Glutamatergic neuron (in vitro differentiated cells): ENCODE data around the gene RAB3D. TPM values are rescaled to one million over a fixed set of nuclear protein-coding genes. Genes with fewer than 3 reads are reported as not detected.

Source experiments
- DNase-seq: peaks from one replicate; pipeline ENCODE4 v3.0.0; 2022
- H3K27ac Mint-ChIP-seq: one replicate; pipeline ENCODE4 v1.8.0; 2020; ENCODE audit warnings: mild to moderate bottlenecking, mixed read lengths, inconsistent platforms; ENCODE audit not compliant: unreplicated experiment
- H3K27me3 Mint-ChIP-seq: one replicate; pipeline ENCODE4 v1.8.0; 2020; ENCODE audit warnings: mild to moderate bottlenecking, moderate library complexity, mixed read lengths, inconsistent platforms; ENCODE audit not compliant: unreplicated experiment
- H3K36me3 Mint-ChIP-seq: one replicate; pipeline ENCODE4 v1.8.0; 2020; ENCODE audit warnings: mild to moderate bottlenecking, mixed read lengths, inconsistent platforms; ENCODE audit not compliant: unreplicated experiment
- H3K4me1 Mint-ChIP-seq: one replicate; pipeline ENCODE4 v1.8.0; 2020; ENCODE audit warnings: mild to moderate bottlenecking, low read depth, mixed read lengths, inconsistent platforms; ENCODE audit not compliant: unreplicated experiment
- H3K4me3 Mint-ChIP-seq: one replicate; pipeline ENCODE4 v1.8.0; 2020; ENCODE audit warnings: mild to moderate bottlenecking, mixed read lengths, inconsistent platforms; ENCODE audit not compliant: unreplicated experiment
- H3K9me3 Mint-ChIP-seq: one replicate; pipeline ENCODE4 v1.8.0; 2020; ENCODE audit warnings: mild to moderate bottlenecking, moderate library complexity, mixed read lengths, inconsistent platforms; ENCODE audit not compliant: unreplicated experiment
- total RNA-seq: library from RNA; stranded (reverse); fragmentation: NEBNext Ultra II Directional; extraction: Animal tissue kit (Norgen Biotek cat#: 25700); gene quantifications from one replicate; pipeline ENCODE4 v1.2.1, GENCODE V29; 2021; ENCODE audit not compliant: unreplicated experiment
- TF ChIP-seq, protein P1 (sequence below): fragments of 200-600 bp; sonication (generic); IDR thresholded peaks from one replicate; pipeline ENCODE4 v1.5.0; 2021; ENCODE audit not compliant: partially characterized antibody, unreplicated experiment

The RAB3D gene
- total RNA-seq, 1 donor from 2014 or later: 130 TPM

- H3K27me3 Mint-ChIP-seq: peaks cover 4% of the 10 kb centered on the region
- H3K36me3 Mint-ChIP-seq: peaks cover under 1% of the 10 kb centered on the region
Observed at GRCh38 chr19:11295180-11295579, 44.3 kb downstream of the RAB3D start.

GRCh38 chr19:11293433-11294389 lies 45.7 kb downstream of the RAB3D start:
- Mint-ChIP-seq H3K4me3 (peak overlapping the region; percentile 68), H3K4me1 (peaks cover 4% of the 10 kb centered on the region)

More at GRCh38 chr19:11295180-11295579, 44.3 kb downstream of the RAB3D start:
- Mint-ChIP-seq H3K4me1 (peaks cover 4% of the 10 kb centered on the region), H3K4me3 (no peak overlapping the region), H3K27ac (no peak overlapping the region), H3K9me3 (peaks cover 3% of the 10 kb centered on the region)
- TF ChIP-seq, protein P1, sequence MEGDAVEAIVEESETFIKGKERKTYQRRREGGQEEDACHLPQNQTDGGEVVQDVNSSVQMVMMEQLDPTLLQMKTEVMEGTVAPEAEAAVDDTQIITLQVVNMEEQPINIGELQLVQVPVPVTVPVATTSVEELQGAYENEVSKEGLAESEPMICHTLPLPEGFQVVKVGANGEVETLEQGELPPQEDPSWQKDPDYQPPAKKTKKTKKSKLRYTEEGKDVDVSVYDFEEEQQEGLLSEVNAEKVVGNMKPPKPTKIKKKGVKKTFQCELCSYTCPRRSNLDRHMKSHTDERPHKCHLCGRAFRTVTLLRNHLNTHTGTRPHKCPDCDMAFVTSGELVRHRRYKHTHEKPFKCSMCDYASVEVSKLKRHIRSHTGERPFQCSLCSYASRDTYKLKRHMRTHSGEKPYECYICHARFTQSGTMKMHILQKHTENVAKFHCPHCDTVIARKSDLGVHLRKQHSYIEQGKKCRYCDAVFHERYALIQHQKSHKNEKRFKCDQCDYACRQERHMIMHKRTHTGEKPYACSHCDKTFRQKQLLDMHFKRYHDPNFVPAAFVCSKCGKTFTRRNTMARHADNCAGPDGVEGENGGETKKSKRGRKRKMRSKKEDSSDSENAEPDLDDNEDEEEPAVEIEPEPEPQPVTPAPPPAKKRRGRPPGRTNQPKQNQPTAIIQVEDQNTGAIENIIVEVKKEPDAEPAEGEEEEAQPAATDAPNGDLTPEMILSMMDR: no peak
- DNase-seq: no peak

DNA sequence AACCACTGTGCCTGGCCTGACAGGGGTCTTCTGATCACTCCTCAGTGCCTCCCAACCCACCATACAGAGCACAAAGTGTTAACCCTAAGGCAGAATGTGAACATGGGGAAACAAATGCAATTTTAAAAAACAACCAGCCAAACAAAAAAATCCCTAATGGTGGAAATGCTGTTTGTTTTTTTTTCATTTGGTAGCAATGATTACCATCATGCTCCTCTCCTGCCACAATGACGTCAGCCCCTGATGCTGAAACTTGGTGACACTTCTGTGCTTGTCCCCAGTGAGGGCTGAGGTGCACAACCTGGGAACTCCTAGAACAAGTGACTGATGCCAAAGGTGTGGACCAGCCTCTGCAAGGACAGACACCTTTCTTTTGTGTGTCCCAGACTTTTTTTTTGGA lies 47.5 kb downstream of the RAB3D start:
- Mint-ChIP-seq H3K4me3 (no peak overlapping the region), H3K27me3 (peaks cover 2% of the 10 kb centered on the region), H3K27ac (no peak overlapping the region), H3K9me3 (peaks cover 3% of the 10 kb centered on the region), H3K4me1 (peaks cover 4% of the 10 kb centered on the region), H3K36me3 (no peaks in the 10 kb centered on the region)
- DNase-seq: no peak
- TF ChIP-seq, protein P1: no peak

More at GRCh38 chr19:11293433-11294389, 45.7 kb downstream of the RAB3D start:
- H3K36me3 Mint-ChIP-seq: no peaks in the 10 kb centered on the region
- peaks cover 2% of the 10 kb centered on the region for H3K27me3 Mint-ChIP-seq
- peak overlapping the region; percentile 86 for H3K27ac Mint-ChIP-seq
- peaks cover 3% of the 10 kb centered on the region for H3K9me3 Mint-ChIP-seq
- DNase-seq: peak; percentile 98
- TF ChIP-seq, protein P1: peak; percentile 94

DNA sequence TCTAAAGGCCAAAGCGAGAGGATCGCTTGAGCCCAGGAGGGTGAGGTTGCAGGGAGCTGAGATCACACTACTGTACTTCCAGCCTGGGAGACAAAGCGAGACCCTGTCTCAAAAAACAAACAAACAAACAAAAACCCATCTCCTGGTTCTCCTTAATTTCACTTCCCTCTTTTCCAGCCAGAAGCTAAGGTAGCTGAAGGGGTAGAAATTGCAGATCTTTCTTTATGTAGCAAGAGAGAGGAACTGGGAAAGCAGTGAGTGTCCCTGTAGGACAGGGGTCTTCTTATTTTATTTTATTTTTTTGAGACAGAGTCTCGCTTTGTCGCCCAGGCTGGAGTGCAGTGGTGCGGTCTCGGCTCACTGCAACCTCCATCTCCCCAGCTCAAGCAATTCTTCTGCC lies 48.0 kb downstream of the RAB3D start:
- H3K27ac Mint-ChIP-seq: no peak overlapping the region
- H3K27me3 Mint-ChIP-seq: peaks cover 2% of the 10 kb centered on the region
- H3K9me3 Mint-ChIP-seq: peaks cover 3% of the 10 kb centered on the region
- H3K36me3 Mint-ChIP-seq: no peaks in the 10 kb centered on the region
- TF ChIP-seq, protein P1: no peak
- peaks cover 4% of the 10 kb centered on the region for H3K4me1 Mint-ChIP-seq
- DNase-seq: no peak
- no peak overlapping the region for H3K4me3 Mint-ChIP-seq

DNA sequence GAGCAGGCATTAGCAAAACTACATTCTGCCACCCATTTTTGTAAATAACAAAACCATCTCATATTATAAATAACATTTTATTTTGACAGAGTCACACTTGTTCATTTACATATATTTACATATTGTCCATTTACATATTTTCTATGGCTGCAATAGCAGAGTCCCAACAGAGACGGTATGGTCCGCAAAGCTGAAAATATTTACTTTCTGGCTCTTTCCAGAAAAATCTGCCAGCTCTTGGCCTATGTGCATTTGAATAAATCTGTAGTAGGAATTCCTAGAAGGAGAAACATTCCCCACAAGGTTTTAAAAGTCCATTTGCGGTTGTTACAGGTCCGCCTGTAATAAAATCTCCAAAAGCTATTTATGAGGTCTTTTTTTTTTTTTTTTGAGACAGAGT lies 49.2 kb downstream of the RAB3D start:
- Mint-ChIP-seq H3K27ac (no peak overlapping the region), H3K4me1 (peaks cover 4% of the 10 kb centered on the region), H3K27me3 (no peaks in the 10 kb centered on the region), H3K4me3 (no peak overlapping the region), H3K9me3 (peaks cover 3% of the 10 kb centered on the region), H3K36me3 (no peaks in the 10 kb centered on the region)
- TF ChIP-seq, protein P1: no peak
- DNase-seq: no peak
